Activated T-helper 9 cell treated with anti-CD3 and anti-CD28 coated beads, Interleukin-2, amount 50 U/mL, for 16 hours (primary cell): ENCODE measurements around the gene TNPO2.
A peak's percentile ranks its signal among the peaks of the same experiment; 100 is the strongest.

Source experiments
- DNase-seq: peaks from one replicate; pipeline ENCODE4 v3.0.0-alpha.2; 2020; ENCODE audit warnings: low read depth

Gene TNPO2

DNA sequence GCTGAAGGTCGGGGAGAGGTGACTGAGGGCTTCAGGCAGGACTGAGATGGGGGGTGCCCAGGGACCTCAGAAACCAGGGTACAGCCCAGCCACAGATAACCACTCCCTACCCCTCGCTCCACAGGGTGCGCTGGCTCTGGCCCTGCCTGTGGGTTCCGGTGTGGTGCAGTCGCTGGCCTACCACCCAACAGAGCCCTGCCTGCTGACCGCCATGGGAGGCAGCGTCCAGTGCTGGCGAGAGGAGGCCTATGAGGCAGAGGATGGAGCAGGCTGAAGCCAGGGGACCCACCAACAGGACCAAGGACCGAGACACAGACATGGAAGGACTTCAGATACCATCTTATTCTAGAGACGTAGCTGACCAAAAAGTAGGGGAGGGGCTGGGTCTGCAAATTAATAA lies 48.3 kb downstream of the TNPO2 start:
- DNase-seq: no peak

GRCh38 chr19:12672744-12673143 lies 51.0 kb downstream of the TNPO2 start:
- no peak for DNase-seq

DNA sequence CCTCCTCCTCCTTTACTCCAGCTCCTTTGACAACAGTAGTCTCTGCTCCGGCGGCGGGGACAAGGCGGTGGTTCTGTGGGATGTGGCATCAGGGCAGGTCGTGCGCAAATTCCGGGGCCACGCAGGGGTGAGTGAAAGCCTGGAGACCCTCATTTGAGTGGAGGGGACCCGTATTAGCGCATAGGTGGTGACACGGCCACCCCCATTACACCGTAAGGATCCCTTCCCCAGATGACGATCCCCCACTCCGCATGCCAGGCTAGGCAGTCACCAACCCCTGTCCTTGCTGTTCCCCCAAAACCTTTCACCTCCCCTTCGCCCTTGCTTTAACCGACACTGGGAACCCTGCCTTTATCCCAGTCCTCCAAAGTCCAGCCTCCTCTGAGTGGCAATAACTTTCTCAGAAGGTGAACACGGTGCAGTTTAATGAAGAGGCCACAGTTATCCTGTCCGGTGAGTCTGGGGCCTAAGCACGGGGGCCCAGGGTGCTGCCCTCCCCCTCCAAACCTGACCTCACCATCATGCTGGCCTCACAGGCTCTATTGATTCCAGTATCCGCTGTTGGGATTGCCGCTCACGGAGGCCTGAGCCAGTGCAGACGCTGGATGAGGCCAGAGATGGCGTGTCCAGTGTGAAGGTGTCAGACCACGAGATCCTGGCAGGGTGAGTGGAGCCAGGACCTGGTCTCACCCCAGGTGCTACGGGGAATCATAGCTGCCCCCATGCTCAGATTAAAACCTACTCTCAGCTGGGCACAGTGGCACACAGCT lies 53.4 kb downstream of the TNPO2 start:
- DNase-seq: no peak

- peak; percentile 64 for DNase-seq
Observed at GRCh38 chr19:12669270-12670158, 54.2 kb downstream of the TNPO2 start.

DNA sequence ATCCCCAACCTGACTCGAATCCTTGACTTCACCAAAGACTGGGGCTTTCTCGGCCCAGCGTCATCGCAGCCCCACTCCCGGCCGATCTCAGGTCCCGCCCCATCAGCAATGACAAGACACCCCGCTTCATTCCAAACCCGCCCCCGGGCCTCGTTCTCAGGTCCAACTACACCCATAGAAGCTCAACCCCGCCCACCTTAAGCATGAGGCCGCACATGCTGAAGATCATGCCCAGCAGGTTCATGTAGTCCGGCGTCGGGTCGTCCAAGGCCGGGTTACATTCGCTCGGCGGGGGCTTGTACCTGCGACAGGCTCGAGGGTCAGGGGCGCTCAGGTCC lies 54.8 kb downstream of the TNPO2 start:
- DNase-seq: peak; percentile 60

GRCh38 chr19:12668346-12668745 lies 55.4 kb downstream of the TNPO2 start:
- DNase-seq: no peak

DNA sequence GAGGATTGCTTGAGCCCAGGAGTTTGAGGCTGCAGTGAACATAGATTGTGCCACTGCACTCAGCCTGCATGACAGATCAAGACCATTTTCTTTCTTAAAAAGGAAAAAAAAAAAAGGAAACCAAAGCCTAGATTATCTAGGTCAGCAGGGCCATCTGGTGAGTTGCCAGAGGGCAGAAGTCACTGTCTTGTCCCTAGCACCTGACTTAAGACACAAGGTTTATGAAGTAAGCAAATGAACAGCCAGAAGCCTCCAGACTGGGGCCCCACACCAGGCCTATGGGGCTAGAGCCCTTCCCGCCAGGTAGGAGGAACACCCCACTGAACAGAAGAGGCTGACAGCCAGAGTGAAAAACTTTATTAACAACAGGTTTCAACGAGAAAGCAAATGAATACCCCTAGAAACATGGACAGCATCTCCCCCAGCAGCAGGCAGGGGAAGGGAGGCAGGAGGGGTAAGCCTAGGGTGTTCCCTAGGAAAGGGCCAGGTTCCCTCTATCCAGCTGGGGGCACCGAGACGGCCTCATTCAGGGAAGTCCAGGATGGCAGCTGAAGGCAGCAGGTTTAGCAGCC lies 55.9 kb downstream of the TNPO2 start:
- no peak for DNase-seq

DNA sequence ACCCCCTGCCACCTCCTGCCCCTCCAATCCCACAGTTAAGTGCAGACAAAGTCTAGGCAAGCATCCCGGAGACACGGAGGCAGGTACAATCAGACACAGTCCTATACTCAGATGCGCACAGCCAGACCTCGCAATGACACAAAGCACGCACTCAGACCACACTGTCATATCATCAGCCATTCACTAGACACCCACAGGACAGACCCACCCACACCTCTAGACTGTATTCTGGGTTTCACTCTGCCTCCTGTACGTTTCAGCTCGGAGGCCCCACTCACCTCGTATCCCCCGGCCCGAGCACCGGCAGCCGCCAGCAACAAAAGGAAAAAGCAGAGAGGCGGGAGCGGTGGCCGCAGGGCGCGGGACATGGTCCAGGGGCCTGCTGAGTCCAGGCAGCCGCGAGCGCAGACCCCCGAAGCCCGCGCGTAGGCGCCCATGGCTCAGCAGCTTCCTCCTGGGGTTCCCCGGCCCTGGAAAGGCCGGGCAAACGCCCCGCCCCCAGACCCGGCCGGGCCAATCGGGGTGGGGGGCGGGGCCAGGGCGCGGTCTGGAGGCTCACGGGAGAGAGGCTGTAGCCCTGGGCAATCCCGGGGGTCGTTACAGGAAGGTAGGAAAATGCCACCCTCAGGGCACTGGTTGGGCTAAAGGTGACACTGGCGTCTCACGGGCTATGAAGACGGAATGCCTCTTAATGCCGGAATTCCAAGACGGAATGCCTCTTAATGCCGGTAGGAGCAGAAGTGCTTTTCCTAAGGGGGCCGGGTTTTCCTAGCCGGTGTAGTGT lies 57.3 kb downstream of the TNPO2 start, which contains the start of the genes MAN2B1 and WDR83:
TSS of gene MAN2B1 (minus strand) at position 478 of the 784 bp plus-strand sequence. CDS start at position 437, 41 bp downstream.
TSS of gene WDR83 (plus strand) at position 543 of the 784 bp plus-strand sequence. CDS start 2,984 bp downstream, outside the sequence.
- peak; percentile 76 for DNase-seq

- DNase-seq: no peak
Observed at GRCh38 chr19:12665671-12666264, 58.0 kb downstream of the TNPO2 start.

DNA sequence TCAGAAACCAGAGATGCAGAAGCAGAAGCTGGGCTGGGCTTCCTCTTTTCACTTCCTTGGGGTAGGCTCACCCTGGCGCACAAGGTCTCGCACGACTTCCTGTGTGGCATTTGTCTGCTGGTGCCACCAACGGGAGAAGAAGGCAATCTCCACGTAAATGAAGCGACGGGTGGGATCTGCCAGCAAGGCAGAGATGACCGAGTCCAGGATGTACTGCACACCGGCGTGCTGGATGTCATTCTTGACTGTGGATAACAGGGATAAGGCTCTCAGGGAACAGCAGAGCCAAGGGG lies 58.5 kb downstream of the TNPO2 start:
- no peak for DNase-seq

- no peak for DNase-seq
Observed at GRCh38 chr19:12664406-12665280, 59.1 kb downstream of the TNPO2 start.

GRCh38 chr19:12660980-12661379 lies 62.8 kb downstream of the TNPO2 start:
- DNase-seq: no peak

DNA sequence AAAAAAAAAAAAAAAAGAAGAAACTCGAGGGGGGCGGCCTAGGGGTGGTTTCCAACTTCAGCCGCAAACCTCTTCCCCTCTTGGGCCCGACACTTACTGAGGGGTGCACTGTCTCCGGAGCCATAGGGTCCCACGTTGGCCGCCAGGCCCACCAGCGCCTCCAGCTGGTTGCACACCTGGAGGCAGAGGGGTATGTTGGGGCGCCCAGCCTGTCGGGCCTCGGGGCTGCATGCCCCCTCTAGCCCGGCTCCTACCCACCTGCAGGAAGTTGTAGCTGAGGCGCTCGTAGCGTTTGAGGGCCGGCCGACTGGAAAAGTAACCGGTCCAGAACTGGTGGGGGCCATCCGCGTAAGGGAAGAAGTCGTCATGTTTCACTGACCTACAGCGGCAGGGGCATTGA lies 65.8 kb downstream of the TNPO2 start:
- DNase-seq: no peak

DNA sequence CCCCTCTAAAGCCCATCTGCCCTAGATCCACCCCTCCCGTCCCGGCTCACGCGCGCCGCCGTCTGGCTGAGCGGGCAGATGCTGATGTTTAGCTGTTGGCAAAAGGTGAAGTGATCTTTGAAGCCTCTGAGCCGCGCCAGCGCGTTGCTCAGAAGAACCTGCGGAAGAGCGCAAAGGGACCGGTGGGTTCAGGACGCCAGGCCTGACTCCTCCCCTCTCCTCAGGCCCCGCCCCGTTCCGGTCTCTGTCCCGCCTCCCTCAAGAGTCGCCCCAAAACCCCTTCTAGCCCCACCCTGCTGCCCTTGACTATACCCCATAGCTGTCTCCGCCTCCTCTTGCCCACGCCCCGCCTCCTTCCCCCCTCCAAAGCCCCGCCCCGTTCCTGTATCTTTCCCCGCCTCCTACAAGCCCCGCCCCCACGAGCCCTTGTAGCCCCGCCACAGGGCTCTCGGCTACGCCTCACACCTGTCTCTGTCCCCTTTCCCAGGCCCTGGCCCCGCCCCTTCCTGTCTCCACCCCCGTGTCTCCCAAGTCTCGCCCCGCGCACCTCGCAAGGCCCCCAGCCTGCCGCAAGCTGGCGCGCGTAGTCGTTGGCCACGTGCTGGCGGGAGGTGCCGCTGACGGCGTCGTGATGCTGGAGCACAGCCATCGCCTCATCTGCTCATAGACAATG lies 66.7 kb downstream of the TNPO2 start:
- no peak for DNase-seq

DNA sequence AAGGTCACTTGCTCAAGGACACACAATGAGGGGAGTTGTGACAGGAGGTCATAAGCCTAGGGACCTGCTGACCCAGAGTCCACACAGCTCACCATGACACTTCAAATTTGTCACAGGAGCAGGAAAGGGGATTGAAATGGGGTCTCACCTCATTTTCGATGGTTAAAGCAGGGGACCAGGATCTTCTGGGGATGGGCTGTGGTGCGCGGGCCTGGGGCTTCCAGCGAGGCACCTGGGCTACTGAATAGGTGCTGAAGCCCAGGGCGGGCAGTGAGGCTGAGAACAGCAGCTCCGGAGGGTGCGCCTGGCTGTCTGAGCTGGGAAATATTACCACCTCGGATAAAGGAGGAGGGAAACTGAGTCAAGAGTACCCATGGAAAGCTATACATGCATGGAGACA lies 68.2 kb downstream of the TNPO2 start:
- DNase-seq: no peak

GRCh38 chr19:12652219-12652618 lies 71.5 kb downstream of the TNPO2 start:
- no peak for DNase-seq

- DNase-seq: no peak
Observed at GRCh38 chr19:12649941-12650340, 73.8 kb downstream of the TNPO2 start.
